Lower leg skin (tissue), 3 donors: ENCODE results near the gene MAGEL2.
"Not testable (repeated sequence)": the region's sequence is repeated elsewhere in the genome, so short reads cannot be mapped to it uniquely, and the experiment has no call there.

ENCODE experiments used
- POLR2A ChIP-seq, 2 donors: fragments of 450-650 bp; IDR thresholded peaks; one replicate each; pipeline ENCODE4 v1.6.1; 2016 to 2017; ENCODE audit warnings: antibody characterized with exemption in 2 of 2, mild to moderate bottlenecking in 1 of 2, moderate library complexity in 1 of 2
- TF ChIP-seq, protein P1 (sequence below), 3 donors: fragments of 450-650 bp; IDR thresholded peaks; one replicate each; pipeline ENCODE4 v1.5.1; 2016; ENCODE audit warnings: antibody characterized with exemption in 3 of 3, mild to moderate bottlenecking in 3 of 3, moderate library complexity in 2 of 3

DNA sequence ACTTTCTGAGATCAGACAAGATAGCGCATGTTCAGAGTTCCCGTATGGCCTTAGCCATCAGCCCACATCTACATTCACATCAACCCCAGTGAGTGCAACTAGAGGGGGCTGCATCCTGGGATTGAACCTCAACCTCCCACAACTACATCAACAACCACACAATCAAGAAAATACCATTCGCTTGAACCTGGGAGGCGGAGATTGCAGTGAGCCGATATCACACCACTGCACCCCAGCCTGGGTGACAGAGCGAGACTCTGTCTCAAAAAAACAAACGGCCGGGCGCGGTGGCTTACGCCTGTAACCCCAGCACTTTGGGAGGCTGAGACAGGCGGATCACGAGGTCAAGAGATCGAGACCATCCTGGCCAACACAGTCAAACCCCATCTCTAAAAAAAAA lies 50.4 kb downstream of the MAGEL2 start:
- not testable (repeated sequence) for TF ChIP-seq POLR2A (IDR thresholded peaks at IDR 0.05)
- TF ChIP-seq, protein P1, sequence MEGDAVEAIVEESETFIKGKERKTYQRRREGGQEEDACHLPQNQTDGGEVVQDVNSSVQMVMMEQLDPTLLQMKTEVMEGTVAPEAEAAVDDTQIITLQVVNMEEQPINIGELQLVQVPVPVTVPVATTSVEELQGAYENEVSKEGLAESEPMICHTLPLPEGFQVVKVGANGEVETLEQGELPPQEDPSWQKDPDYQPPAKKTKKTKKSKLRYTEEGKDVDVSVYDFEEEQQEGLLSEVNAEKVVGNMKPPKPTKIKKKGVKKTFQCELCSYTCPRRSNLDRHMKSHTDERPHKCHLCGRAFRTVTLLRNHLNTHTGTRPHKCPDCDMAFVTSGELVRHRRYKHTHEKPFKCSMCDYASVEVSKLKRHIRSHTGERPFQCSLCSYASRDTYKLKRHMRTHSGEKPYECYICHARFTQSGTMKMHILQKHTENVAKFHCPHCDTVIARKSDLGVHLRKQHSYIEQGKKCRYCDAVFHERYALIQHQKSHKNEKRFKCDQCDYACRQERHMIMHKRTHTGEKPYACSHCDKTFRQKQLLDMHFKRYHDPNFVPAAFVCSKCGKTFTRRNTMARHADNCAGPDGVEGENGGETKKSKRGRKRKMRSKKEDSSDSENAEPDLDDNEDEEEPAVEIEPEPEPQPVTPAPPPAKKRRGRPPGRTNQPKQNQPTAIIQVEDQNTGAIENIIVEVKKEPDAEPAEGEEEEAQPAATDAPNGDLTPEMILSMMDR (IDR thresholded peaks at IDR 0.05): not testable (repeated sequence)
